Activated B cell treated with CpG ODN at 0.5 μM for 24 hours (primary cell): ENCODE results near the gene SEPTIN6. TPM values are rescaled to one million over a fixed set of nuclear protein-coding genes. Genes with fewer than 3 reads are reported as not detected.
A peak's percentile ranks its signal among the peaks of the same experiment; 100 is the strongest.

Experiments
- ATAC-seq: fragments of 200-7000 bp; cut with Tn5 transposase; one replicate; pipeline ENCODE4 v1.10.0; 2021; ENCODE audit warnings: low read depth, mild to moderate bottlenecking, moderate library complexity
- CTCF ChIA-PET: fragments of 350-600 bp; sonication (Branson Sonifier 250); formaldehyde crosslinking; loops from one replicate; lab custom pipeline; 2021; ENCODE audit warnings: antibody characterized with exemption; lab: Charles Lee
- POLR2A ChIA-PET: fragments of 350-600 bp; sonication (Branson Sonifier 250); formaldehyde crosslinking; loops from one replicate; lab custom pipeline; 2021; ENCODE audit warnings: antibody characterized with exemption; lab: Charles Lee
- DNase-seq: peaks from one replicate; pipeline ENCODE4 v3.0.0; 2022
- H3K27ac Mint-ChIP-seq: one replicate; pipeline ENCODE4 v1.8.0; 2020; ENCODE audit warnings: mixed read lengths
- H3K27me3 Mint-ChIP-seq: one replicate; pipeline ENCODE4 v1.8.0; 2021; ENCODE audit warnings: mixed read lengths
- H3K36me3 Mint-ChIP-seq: one replicate; pipeline ENCODE4 v1.8.0; 2021; ENCODE audit warnings: low read depth, mixed read lengths
- H3K4me1 Mint-ChIP-seq: one replicate; pipeline ENCODE4 v1.8.0; 2021; ENCODE audit warnings: mixed read lengths
- H3K4me3 Mint-ChIP-seq: one replicate; pipeline ENCODE4 v1.8.0; 2020; ENCODE audit warnings: mild to moderate bottlenecking, mixed read lengths
- H3K9me3 Mint-ChIP-seq: one replicate; pipeline ENCODE4 v1.8.0; 2020; ENCODE audit warnings: mixed read lengths
- intact Hi-C: fragments of 100-400 bp; cut with micrococcal nuclease; formaldehyde crosslinking; loops from one replicate; pipeline ENCODE4 v1.15.1; 2024
- total RNA-seq: library from RNA; stranded (reverse); gene quantifications from 2 replicates; pipeline ENCODE4 v1.2.3, GENCODE V29; 2022
- TF ChIP-seq, protein P1 (sequence below): fragments of 200-600 bp; IDR thresholded peaks from one replicate; pipeline ENCODE4 v1.8.0; 2022; ENCODE audit warnings: antibody characterized with exemption, mild to moderate bottlenecking

Gene SEPTIN6
- total RNA-seq, 1 donor from 2014 or later = 330 TPM

GRCh38 chrX:119698845-119699244, 5.9 kb upstream of the SEPTIN6 start:
- Mint-ChIP-seq H3K36me3 (no peaks in the 10 kb centered on the region), H3K9me3 (no peaks in the 10 kb centered on the region), H3K27ac (no peak overlapping the region), H3K4me3 (no peak overlapping the region), H3K4me1 (peaks cover 47% of the 10 kb centered on the region), H3K27me3 (no peaks in the 10 kb centered on the region)
- ATAC-seq (peak; percentile 19), DNase-seq (no peak)
- POLR2A ChIA-PET = interaction anchor here (0.6 kb wide), 1 partner anchor 17 kb away, joined by 4 read pairs; no protein-coding TSS in a partner anchor
- CTCF ChIA-PET = no interaction called here
- TF ChIP-seq, protein P1, sequence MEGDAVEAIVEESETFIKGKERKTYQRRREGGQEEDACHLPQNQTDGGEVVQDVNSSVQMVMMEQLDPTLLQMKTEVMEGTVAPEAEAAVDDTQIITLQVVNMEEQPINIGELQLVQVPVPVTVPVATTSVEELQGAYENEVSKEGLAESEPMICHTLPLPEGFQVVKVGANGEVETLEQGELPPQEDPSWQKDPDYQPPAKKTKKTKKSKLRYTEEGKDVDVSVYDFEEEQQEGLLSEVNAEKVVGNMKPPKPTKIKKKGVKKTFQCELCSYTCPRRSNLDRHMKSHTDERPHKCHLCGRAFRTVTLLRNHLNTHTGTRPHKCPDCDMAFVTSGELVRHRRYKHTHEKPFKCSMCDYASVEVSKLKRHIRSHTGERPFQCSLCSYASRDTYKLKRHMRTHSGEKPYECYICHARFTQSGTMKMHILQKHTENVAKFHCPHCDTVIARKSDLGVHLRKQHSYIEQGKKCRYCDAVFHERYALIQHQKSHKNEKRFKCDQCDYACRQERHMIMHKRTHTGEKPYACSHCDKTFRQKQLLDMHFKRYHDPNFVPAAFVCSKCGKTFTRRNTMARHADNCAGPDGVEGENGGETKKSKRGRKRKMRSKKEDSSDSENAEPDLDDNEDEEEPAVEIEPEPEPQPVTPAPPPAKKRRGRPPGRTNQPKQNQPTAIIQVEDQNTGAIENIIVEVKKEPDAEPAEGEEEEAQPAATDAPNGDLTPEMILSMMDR = no peak
- intact Hi-C loops = loop anchor here (2.0 to 5.0 kb wide), 2 partner anchors 33 to 80 kb away; no protein-coding TSS in a partner anchor

DNA sequence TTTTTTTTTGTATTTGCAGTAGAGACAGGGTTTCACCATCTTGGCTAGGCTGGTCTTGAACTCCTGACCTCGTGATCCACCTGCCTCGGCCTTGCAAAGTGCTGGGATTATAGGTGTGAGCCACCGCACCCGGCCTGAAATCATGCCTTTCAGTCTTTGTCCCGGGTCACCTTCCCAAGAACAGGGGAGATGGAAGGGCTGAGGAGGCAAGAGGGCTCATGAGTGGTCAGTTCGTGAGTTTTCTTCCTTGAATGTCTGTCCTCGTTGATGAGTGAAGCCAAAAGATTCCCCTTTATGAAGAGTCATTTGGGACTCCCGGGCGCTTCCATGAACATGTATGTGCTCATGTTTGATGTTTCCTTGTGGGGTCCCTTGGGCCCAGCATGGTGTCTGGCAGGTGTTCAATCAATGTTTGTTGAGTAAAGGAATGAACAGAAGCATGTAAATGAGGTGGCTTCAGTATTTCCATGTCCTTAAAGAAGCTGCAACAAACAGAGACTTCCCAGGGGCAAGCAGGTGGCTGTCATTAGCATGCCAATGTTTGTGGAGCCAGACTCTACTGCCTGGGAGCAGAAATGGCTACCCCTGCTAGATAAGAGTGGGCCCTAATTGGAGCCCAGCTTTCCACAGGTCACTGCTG, 3.4 kb upstream of the SEPTIN6 start:
- DNase-seq = no peak
- Mint-ChIP-seq H3K27ac (no peak overlapping the region), H3K36me3 (peaks cover 4% of the 10 kb centered on the region), H3K4me3 (no peak overlapping the region), H3K4me1 (peaks cover 50% of the 10 kb centered on the region), H3K9me3 (no peaks in the 10 kb centered on the region), H3K27me3 (no peaks in the 10 kb centered on the region)
- TF ChIP-seq, protein P1 = no peak
- POLR2A ChIA-PET = interaction anchor here (0.6 to 5.5 kb wide), 6 partner anchors 58 to 146 kb away, joined by 3 to 34 read pairs (median 4); partner anchors contain the start of gene NKRF
- CTCF ChIA-PET = interaction anchor here (1.7 kb wide), 1 partner anchor 86 kb away, joined by 4 read pairs; no protein-coding TSS in a partner anchor
- intact Hi-C loops = loop anchor here (5.0 kb wide), 1 partner anchor 36 kb away; no protein-coding TSS in a partner anchor
- no peak for ATAC-seq

DNA sequence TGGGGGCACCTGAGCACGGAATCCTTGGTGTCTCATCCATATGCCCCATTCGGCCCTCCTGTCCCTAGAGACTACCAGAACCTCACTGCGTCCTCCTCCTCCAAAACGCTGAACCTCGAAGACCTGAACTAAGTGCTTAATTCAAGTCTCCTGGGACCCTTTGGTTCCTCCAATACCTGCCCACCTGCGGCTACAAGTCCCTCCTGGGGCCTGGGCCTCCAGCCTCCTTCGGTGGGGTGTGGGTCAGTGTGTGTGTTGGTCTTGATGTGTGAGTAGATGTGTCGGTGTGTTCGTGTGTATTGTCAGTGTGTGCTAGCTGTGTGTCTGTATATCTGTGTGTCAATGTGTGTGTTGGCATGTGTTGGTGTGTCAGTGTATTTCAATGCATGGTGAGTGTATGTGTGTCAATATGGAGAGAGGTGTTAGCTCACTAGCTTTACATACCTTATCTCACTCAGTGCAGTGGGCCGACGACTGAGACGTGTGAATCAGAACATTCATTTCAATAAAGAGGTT, 2.6 kb upstream of the SEPTIN6 start:
- TF ChIP-seq, protein P1 = no peak
- no peak for ATAC-seq
- intact Hi-C loops = loop anchor here (5.0 kb wide), 1 partner anchor 37 kb away; no protein-coding TSS in a partner anchor
- no peaks in the 10 kb centered on the region for H3K9me3 Mint-ChIP-seq
- H3K27me3 Mint-ChIP-seq = no peaks in the 10 kb centered on the region
- H3K27ac Mint-ChIP-seq = peak overlapping the region; percentile 41
- H3K36me3 Mint-ChIP-seq = peaks cover 4% of the 10 kb centered on the region
- ChIA-PET CTCF (interaction anchor here (0.7 to 1.7 kb wide), 3 partner anchors 15 to 86 kb away, joined by 3 to 5 read pairs (median 4); no protein-coding TSS in a partner anchor), POLR2A (interaction anchor here (0.6 to 5.5 kb wide), 8 partner anchors 12 to 146 kb away, joined by 3 to 57 read pairs (median 4); no protein-coding TSS in a partner anchor)
- no peak for DNase-seq
- H3K4me3 Mint-ChIP-seq = peak overlapping the region; percentile 29
- peaks cover 58% of the 10 kb centered on the region for H3K4me1 Mint-ChIP-seq

DNA sequence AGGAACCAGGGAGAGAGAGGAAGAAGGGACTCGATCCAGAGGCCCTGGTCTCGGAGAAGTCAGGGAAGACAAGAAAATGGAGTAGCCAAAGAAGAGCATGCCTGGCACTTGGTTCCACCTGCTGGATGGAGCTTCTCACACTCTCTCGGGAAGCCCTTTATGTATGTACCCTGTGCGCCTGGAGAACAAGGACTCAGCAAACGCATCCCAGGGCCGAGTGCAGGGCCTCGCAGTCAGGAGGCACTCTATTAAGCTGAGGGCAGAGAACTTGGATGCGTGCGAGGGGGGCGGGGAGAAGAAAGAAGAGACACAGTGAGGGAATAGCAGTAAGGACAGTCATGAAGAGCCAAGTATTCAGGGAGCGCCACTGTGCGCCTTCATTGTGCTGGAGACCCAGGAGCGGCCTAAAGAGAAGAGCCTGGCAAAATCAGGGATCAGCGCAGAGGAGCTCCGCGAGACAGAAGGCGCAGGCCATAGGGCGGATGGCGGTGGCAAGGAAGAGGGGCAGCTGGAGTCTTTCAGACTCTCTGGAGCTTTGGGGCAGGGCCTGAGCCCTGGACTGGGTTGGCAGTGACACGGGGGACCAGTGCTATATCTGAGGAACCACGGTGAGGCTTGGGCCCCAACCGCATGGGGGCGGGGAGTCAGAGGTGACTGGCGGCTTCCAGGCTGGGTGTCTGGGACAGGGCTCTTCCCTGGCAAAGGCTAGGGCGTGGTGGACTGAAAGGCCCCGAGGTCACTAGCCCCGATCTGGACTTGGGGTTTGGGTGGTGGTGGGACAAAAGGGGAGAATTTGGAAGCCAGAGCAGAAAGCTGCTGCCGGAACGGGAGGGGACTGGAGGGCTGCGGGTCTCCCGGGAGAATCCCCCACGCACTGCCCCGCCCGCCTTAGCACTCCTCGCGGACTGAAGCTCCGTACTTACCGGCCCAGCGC, 1.9 kb upstream of the SEPTIN6 start:
- H3K27me3 Mint-ChIP-seq = no peaks in the 10 kb centered on the region

More for the DNA sequence above, 1.9 kb upstream of the SEPTIN6 start:
- Mint-ChIP-seq H3K36me3 (peaks cover 8% of the 10 kb centered on the region), H3K4me1 (peaks cover 62% of the 10 kb centered on the region), H3K27ac (peak overlapping the region; percentile 61), H3K9me3 (no peaks in the 10 kb centered on the region), H3K4me3 (peak overlapping the region; percentile 45)
- TF ChIP-seq, protein P1 = no peak
- no peak for ATAC-seq
- POLR2A ChIA-PET = interaction anchor here (0.8 to 6.9 kb wide), 11 partner anchors 11 to 121 kb away, joined by 3 to 57 read pairs (median 15); partner anchors contain the start of genes NKRF and UBE2A
- intact Hi-C loops = loop anchor here (5.0 kb wide), 2 partner anchors 37 to 228 kb away; partner anchors contain the start of gene SLC25A5
- DNase-seq = no peak
- CTCF ChIA-PET = interaction anchor here (0.5 to 2.1 kb wide), 5 partner anchors 8 to 85 kb away, joined by 3 to 5 read pairs (median 4); no protein-coding TSS in a partner anchor
